ENCODE results near the gene FBXL17.

Gene FBXL17

DNA sequence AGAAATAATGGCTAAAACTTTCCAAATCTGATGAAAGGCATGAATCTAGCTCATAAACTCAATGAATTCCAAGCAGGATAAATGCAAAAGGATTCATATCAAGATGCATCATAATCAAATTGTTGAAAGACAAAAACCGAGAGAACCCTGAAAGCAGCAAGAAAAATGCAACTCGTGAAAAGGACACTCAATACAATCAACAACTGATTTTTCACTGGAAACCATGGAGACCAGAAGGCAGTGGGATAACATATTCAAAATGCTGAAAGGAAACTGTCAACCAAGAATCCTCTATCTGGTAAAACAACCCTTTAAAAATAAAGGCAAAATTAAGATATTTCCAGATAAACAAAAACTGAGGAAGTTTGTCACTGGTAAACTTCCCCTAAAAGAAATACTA lies 9.5 kb downstream of the FBXL17 start:
- no peak for DNase-seq

DNA sequence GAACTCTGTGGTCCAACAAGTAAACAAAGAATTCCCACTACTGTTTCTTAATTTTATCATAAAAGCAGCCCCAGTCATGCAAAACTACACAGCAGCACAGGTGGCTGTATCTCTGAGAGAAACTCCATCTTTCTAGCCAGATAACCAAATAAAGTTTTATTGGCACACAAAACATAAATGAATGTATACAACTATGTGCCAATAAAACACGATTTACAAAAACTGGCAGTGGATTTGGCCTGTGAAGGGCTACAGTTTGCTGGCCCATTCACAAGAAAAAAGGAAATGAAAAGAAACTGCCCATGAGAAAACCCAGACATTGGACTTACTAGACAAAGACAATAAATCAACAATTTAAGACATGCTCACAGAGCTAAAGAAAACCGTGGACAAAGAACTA lies 10.6 kb downstream of the FBXL17 start:
- DNase-seq = no peak

DNA sequence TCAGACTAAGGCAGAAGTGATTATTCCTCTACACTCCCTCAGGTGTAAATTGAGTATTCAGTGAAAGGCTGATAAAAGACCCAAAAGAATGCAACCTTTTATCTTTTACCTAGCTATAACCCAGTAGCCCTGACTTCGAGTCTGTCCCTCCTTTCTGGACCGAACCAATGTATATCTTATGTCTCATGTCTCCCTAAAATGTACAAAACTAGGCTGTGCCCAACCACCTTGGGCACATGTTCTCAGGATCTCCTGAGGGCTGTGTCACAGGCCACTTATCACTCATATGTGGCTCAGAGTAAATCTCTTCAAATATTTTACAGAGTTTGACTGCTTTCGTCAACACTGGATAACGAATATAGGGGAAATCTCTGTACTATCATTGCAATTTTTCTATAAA lies 12.7 kb downstream of the FBXL17 start:
- no peak for DNase-seq

DNA sequence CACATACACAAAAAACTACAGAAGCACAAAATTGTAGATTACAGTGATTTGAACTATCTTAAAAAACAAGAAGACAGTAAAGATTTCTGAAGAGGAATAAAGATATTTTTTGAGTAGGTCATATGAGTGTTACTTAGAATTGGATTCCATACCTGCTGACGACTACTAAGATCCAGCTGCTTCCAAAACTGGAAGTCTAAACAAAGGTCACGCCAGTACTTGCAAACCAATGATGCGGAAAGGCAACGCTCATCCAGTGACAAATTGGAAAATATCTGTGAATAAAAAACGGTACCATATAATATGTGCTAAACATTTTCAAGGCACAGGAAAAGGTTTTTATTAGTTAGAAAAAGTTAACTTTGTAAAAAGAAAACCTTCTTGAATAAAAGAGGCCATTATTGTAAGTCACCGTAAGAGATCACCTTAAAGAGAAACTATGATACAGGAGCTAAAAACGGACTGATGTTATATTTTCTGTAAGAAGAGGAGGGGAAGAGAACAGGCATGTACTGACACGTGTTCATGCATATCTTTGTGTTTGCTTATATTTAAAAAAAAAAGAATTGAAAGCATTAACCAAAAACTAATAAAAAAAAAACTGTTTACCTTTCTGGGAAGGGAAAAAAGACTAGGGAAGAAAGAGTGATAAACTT lies 14.1 kb downstream of the FBXL17 start:
- DNase-seq = no peak

DNA sequence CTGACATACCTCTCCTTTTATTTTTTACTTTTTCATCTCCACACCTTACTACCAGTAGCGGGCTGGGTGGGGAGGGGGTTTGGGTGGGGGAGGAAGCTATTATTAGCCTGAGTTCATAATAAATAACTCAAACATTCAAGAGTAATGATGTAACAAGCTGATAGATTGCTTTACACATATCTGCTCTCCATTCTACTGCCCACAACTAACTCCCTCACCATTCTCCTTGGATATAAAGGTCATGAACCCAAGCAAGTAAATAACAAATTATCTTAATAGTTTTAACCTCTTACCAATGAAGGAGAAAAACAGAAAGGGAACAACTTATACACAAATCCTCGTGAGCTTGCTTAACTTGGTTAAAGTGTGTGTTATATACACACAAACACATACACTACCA lies 15.4 kb downstream of the FBXL17 start:
- no peak for DNase-seq

DNA sequence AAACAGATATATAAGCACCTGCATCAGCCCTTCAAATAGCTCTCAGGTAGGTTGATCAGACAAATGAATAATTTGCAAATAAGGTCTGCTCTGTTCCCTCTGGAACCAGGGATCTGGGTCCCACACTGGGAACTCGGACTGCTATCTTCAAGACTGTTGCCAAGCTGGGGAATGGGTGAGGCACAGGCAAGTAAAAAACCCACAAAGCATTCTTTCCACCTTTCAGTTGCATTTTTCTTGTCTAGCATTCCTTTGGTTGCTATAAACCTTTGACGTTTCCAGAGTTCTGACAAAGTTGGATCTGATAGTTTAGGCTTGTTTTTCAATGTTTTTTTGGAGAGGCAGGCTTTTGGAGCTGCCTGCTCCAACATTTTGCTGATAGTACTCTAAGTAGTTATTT lies 20.1 kb downstream of the FBXL17 start:
- DNase-seq = no peak

DNA sequence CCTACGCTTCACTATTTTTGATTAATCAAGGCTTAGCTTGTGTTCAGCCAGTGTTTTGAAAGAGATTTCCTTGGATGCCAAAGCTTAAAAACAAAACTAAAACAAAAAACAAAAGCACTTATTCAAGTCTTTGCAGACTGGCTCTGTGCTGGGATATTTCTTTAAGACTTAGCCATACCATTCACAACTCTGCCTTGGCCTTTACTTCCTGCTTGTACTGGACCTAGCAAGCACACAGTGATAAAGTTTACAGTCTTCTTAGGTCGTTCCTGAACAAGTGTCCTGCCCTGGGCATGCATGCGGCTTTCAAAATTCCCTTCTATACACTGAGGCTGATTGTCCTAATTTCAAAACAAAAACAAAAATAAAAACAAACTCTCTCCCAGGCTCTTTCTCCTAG lies 20.7 kb downstream of the FBXL17 start:
- no peak for DNase-seq

DNA sequence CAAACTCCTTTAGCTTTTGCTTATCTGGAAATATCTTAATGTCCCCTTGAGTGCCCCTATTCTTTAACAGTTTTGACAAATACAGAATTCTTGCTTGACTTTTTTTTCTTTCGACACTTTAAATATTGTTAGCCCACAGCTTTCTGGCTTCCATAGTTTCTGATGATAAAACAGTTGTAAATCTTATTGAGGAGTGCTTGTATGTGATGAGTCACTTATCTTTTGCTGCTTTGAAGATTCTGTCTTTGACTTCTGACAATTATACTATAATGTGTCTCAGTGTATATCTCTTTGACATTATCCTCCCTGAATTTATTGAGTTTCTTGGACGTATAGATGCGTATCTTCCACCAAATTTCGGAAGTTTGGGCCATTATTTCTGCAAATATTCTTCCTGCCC lies 21.6 kb downstream of the FBXL17 start:
- DNase-seq = no peak

DNA sequence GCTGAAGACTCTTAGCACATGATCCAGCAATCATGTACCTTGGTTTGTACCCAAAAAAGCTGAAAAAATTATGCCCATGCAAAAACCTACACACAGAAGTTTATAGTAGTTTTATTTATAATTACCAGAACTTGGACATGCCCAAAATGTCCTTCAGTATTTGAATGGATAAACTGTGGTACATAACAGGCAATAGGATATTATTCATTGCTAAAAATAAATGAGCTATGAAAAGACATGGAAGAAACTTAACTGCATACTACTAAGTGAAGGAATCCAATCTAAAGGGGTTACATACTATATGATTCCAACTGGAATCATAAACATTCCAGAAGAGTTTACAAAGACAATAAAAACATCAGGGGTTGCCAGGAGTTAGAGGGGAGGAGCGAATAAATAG lies 25.6 kb downstream of the FBXL17 start:
- DNase-seq = no peak

DNA sequence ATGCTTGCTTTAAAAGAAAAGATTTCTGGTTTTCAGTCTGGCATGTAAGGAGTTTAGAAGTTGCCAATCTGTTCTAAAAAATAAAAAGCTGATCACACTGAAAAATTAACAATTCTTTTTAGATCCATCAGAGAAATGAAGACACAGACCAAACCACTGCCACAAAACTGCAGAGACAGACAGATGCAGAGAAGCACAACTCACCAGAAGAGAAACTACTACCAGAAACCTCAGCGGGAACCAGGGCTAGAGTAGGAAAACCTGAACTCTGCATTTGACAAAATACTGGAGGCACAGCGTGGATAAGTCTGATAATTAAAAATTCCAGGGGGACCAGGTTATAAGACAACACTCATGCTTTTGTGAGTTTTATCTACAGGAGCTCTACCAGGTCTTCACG lies 28.8 kb downstream of the FBXL17 start:
- DNase-seq = no peak

DNA sequence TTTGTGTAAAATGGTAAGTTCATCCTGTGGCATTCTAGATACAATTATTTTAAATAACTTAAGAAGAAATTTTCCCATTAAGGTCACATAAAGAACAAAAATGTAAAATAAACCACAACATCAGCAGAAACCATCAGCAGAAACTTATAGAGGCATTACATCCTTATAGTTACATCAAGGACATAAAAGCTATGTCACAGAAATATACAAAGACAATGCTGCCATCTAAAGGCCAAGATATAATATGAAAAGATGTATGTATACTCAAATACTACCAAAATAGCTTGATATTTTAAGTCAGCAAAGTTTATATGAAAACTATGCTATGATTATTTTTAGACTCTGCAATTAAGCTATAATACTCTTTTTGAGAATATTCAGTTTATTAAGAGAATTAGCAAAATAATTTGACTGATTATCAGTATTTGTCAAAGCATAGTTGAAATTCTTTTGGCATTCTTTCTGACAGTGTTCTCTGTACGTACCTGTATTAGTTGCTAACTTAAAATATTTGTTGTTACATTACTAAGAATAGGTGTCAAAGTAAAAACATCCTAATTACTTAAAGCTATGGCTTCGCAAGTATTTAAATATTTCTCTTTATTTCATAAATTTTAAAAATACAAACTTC lies 36.2 kb downstream of the FBXL17 start:
- DNase-seq = no peak

DNA sequence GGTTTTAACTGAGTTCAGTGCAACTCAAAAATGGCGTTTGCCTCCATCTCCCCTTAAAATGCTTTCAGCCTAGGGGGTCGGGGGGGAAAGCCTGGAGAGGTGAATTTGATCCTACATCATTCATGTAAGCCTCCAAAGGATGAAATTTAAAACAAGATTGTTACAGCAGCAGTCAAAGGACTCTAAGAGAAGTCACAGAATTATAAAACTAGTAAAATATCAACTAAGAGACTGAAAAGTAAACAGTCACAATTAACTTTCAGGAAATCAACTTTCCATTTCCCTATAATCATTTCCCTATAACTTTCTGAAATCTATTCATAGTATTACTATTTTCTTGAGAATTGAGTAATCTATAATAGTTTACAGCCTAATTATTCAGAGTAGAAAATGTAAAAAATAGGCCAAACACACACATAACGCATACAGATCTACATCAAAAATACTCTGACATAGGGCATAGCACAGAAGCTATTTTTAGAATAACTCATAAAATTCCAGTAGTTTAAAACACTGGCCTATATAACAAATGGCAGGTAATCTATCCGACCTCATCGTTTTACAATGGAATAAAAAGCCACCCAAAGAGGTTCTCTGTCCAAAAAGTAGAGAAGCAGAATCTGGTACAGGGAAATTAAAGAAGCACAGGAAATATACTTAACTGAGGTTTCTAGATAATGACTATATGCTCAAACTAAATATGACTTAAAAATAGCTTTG lies 37.6 kb downstream of the FBXL17 start:
- no peak for DNase-seq

DNA sequence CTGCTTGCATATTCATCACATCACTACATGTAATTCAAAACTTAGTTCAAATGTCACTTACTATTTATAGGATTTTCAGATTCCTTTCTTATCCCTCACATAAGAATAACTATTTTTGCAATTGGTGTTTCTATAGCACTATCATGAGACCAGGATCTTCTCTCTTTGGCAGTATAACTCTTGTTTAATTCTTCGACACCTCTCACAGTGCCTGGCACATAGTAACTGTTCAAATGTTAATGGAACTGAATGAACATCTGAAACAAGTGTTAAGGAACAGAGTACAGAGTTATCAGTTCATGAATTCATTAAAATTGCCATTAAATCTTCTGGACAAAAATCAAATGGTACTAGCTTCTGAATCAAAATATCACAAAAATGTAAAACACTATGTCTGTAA lies 40.0 kb downstream of the FBXL17 start:
- no peak for DNase-seq

DNA sequence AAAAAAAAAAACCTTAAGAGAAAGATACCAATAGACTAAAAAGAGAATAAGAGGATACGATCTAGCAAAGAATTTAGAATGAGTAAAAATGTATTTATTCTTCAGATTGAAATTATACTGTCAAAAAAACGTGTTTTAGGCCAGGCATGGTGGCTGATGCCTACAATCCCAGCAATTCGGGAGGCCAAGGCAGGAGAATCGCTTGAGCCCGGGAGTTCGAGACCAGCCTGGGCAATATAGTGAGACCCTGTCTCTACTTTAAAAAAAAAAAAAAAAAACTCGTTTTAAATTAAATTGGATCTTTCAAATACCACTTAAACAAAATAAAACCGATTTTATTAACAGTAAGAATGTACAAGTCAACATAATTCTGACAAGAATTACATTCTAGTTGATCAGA lies 41.8 kb downstream of the FBXL17 start:
- no peak for DNase-seq

DNA sequence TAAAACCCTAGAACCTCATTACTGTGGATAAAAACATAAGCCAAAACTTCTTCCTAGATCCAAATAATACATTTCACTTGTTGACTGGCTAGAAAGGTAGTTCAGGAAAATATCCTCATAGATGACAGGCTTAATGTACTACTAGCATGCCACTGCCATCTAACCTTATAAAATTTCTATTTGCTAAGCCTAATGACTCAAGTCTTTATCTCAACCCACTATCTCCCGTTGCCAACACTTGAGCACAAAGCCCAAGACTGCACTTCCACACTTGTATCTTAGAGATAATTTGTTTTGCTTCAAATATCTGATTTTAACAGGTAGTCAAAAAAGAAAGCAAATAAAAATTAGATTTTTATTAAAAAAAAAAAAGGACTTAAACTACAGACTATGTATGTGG lies 42.7 kb downstream of the FBXL17 start:
- DNase-seq = no peak

DNA sequence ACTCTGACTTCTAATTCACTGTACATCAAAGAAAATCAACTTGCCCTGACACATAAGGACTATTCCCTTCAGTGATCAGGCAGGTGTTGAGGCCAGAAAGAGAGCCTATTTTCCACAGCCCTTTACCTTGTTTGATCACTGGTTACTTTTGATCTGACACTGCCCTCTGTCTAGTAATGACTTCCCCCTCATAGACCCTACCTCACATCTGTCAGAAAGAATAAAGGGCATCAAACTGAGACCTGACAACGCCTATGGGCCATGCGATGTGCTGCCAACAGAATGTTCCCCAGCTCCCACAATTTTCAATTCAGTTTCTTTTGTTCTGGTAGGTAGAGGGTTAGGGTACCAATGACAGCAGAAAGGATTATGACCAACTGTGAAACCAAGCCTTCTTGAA lies 47.7 kb downstream of the FBXL17 start:
- no peak for DNase-seq

DNA sequence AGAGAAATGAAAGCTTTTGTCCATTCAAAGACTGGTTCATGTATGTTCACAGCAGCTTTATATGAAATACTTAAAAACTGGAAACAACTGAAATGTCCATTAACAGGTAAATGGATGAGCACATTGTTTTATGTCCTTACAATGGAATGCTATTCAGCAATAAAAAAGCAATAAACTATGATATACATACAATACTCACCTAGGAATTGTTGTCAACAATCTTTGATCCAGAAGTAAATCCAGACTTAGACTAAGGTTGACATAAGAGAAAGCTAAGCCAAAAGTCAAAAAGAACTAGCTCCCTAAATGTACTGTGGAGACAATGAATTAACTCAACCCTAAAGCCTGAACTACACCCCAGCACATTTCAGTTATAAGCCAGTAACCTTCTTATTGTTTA lies 54.9 kb downstream of the FBXL17 start:
- no peak for DNase-seq

DNA sequence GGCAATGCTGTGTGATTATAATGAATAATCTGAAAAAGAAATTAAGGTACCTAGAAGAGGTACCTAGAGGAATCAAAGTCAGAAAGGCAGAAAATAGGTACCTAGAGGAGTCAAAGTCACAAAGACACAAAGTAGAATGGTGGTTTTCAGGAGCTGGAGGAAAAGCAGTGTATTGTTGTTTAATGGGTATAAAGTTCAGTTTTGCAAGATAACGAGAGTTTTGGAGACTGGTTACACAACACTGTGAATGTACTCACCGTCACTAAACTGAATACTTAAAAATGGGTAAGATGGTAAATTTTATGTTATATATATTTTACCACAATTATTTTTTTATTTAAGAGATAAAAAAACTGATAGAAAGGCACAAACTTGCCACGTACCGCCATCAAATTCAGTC lies 57.0 kb downstream of the FBXL17 start:
- no peak for DNase-seq

DNA sequence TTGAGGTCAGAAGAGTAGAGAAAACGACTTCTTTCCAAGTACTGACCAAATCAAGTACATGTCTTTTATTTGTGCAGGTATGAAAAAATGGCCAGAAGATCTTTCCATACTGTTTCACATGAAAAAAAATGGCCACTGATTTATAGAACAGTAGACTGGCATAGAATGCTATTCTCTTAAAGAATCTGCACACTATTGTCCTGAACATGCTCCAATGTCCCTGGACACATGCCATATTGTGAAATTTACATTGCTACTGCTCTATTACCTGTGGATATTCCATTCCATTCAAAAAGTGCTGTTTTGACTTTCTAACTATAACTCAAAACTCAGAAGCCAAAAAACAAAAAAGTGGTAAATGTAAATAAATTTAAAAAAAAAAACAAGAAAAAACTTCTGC lies 60.6 kb downstream of the FBXL17 start:
- no peak for DNase-seq

DNA sequence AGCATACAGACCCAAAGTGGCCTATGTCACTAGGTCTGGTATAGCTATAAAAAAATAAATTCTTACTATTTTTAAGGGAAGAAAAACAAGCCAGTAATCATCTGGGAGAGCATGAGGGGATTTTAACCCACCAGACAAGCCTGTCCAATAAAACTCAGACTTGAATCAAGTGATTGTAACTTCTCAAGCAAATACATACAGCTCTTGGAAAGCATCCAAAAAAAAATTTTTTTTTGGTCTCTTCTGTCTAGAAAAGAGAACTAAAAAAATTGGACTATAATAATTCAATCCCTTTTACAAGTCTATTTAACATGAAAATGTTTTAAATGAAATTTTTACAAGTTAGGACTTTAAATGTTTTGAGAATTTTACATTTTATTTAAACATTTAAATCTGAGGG lies 61.7 kb downstream of the FBXL17 start:
- no peak for DNase-seq

DNA sequence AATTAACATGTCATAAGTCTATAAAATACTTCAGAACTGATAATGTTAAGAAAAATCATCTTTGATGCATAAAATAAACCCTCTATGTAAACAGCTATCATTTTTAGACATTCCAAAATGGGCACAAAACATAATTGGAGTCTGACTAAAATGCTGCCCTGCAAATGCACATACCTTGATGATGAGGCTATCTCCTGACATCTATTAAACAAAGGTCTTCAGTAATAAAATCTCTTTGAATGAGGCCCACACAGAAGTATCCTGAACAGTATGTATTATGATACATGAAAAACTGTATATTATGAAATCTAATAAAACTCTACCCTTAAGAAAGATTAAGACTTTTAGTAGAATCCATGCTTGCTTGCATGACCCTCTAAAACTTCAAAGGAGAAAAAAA lies 66.1 kb downstream of the FBXL17 start:
- no peak for DNase-seq

DNA sequence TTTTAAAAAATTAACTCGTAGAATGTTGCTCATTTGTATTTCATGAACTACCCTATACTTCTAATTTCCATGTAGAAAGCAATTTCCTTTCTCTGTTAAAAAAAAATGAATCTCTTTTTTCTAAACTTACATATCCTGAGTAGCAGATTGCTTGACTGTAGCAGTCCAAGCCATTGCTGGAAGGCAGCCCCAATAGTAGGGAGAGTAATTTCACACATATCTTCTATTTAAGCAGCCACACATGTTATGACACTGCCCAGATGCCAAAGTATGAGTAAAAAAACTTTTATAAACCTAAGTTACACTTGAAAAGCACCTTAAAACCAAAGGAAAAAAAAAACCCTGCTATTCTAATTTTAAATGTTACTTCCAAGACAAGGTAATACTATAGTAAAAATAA lies 69.6 kb downstream of the FBXL17 start:
- DNase-seq = no peak

DNA sequence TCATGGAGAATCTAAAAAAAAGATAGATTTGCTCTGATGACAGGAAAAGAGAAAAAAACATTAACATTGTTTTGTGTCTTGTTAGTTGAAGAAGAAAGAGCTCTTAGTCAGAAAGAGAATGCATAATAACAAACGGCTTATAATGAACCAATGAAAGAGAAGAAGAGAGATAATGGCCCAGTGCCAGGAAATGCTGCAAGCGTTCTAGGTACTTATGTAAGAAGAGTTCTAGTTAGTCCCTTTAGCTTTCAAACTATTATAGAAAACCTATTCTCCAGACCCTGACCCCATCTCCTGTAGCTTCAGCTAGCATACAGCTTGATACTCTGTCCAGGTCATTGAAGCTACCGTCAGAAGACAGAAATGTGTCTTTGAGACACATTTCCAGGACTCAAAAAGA lies 70.2 kb downstream of the FBXL17 start:
- no peak for DNase-seq

DNA sequence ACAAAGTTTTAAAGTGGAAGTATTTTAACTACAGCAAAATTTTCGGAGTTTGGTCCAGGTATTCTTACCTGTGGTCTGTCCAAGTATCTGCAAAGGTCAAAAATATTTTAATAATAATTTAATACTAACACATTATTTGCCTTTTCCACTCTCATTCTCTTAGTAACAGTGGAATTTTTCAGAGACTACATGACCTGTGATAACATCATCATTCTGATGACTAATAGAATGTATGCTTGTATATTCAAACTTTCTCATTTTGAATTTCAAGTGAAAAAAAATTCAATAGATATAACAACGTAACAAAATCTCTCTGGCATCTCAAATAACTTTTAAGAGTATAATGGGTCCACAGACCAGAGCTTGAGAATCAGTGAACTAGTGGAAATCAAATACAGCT lies 78.3 kb downstream of the FBXL17 start:
- DNase-seq = no peak

DNA sequence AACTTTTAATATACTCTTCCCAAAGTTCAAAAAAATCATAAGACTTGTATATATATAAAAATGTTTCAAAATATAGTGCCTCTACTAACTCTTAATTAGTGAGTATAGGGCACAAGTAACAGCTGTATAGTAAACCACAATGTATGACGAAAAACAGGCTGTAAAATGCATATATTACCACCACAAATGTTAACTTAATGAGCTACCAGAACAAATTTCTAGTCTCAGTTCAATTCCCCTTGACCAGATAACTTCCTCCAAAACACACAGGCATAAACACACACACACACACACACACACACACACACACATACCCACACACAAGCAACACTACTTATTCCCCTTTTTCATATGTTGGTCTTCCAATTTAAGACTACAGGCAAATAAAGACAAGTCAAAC lies 78.8 kb downstream of the FBXL17 start:
- DNase-seq = no peak
